K562 (cell line): Measurements from ENCODE around the gene HK2. TPM values are rescaled to one million over a fixed set of nuclear protein-coding genes. Genes with fewer than 3 reads are reported as not detected.

Source experiments
- ARHGAP35 ChIP-seq: fragments of 450-650 bp; IDR thresholded peaks from 2 replicates; pipeline ENCODE4 v1.6.1; 2018; ENCODE audit not compliant: partially characterized antibody
- ARID3B ChIP-seq: fragments of 250-450 bp; sonication (Bioruptor Pico); IDR thresholded peaks from 2 replicates; pipeline ENCODE4 v1.4.0; 2020; ENCODE audit warnings: borderline replicate concordance
- ATF6 ChIP-seq: sonication (generic); formaldehyde crosslinking; IDR thresholded peaks from 2 replicates; pipeline ENCODE4 v1.4.0; 2020; ENCODE audit warnings: mild to moderate bottlenecking, missing genetic modification reagents
- DDX20 ChIP-seq: fragments of 450-650 bp; IDR thresholded peaks from 2 replicates; pipeline ENCODE4 v1.6.1; 2016; ENCODE audit warnings: missing genetic modification characterization, low read depth, mild to moderate bottlenecking, missing compliant biosample characterization, moderate library complexity
- HNRNPH1 ChIP-seq: fragments of 200-400 bp; formaldehyde crosslinking; optimal IDR thresholded peaks from 2 replicates; pipeline ENCODE3; 2017; ENCODE audit warnings: low read depth, mild to moderate bottlenecking, low read length, moderate library complexity
- KLF10 ChIP-seq: fragments of 250-450 bp; sonication (Bioruptor Pico); IDR thresholded peaks from 2 replicates; pipeline ENCODE4 v1.6.1; 2021; ENCODE audit warnings: matching md5 sums
- KLF13 ChIP-seq: fragments of 450-650 bp; IDR thresholded peaks from 2 replicates; pipeline ENCODE4 v1.6.1; 2016; ENCODE audit warnings: missing genetic modification characterization, low read depth, mild to moderate bottlenecking, missing compliant biosample characterization, moderate library complexity, borderline replicate concordance
- MAFG ChIP-seq: fragments of 450-650 bp; conservative IDR thresholded peaks from 2 replicates; pipeline ENCODE4 v1.6.1; 2016; ENCODE audit warnings: missing genetic modification characterization, missing compliant biosample characterization
- PRPF4 ChIP-seq: fragments of 200-400 bp; formaldehyde crosslinking; IDR thresholded peaks from one replicate; pipeline ENCODE4 v1.6.1; 2017; ENCODE audit warnings: low read length, low read depth, mild to moderate bottlenecking; ENCODE audit not compliant: insufficient read depth, poor library complexity, severe bottlenecking
- RFX7 ChIP-seq: fragments of 250-450 bp; sonication (Bioruptor Pico); IDR thresholded peaks from 2 replicates; pipeline ENCODE4 v1.5.1; 2021; ENCODE audit warnings: mild to moderate bottlenecking
- SMARCC2 ChIP-seq: fragments of 450-650 bp; IDR thresholded peaks from 2 replicates; pipeline ENCODE4 v1.6.1; 2017; ENCODE audit warnings: antibody characterized with exemption, moderate library complexity, mild to moderate bottlenecking, low read depth
- ZNF551 ChIP-seq: fragments of 250-450 bp; sonication (Bioruptor Pico); IDR thresholded peaks from 2 replicates; pipeline ENCODE4 v1.5.0; 2021; ENCODE audit warnings: mild to moderate bottlenecking, moderate library complexity
- ZNF766 ChIP-seq: fragments of 200-800 bp; sonication (Bioruptor generic); conservative IDR thresholded peaks from 2 replicates; pipeline ENCODE4 v1.6.1; 2016; ENCODE audit warnings: missing genetic modification characterization, missing compliant biosample characterization
- polyA plus RNA-seq, 8 experiments: library from polyadenylated mRNA; depleted of rRNA in 4 of 8; stranded (reverse) in 5 of 8; unstranded in 3 of 8; fragments of >200 nt; fragmentation: Nextera tagmentation in 2 of 8; fragmentation: Illumina TruSeq in 1 of 8; extraction: Ambion mirVana in 2 of 8; extraction: Trizol in 1 of 8; gene quantifications; 2 replicates each; pipeline versions ENCODE4 v1.2.1 to v1.2.3, GENCODE V29; 2011 to 2014; ENCODE audit warnings: inconsistent platforms in 1 of 8, missing spikeins in 1 of 8
- total RNA-seq, 7 experiments: library from RNA; depleted of rRNA in 6 of 7; stranded (reverse); fragments of >200 nt in 6 of 7; fragmentation: Illumina TruSeq in 2 of 7; extraction: Trizol in 2 of 7; gene quantifications; 2 replicates each; pipeline versions ENCODE4 v1.2.1 to v1.2.3, GENCODE V29; 2011 to 2021; ENCODE audit warnings: low replicate concordance in 1 of 7
- TF ChIP-seq, protein P1 (sequence below), 2 experiments: fragments of 450-650 bp in 1 of 2; sonication (generic) in 1 of 2; formaldehyde crosslinking in 1 of 2; IDR thresholded peaks; 2 replicates each; pipeline versions ENCODE4 v1.7.1 to v1.9.0; 2016 to 2022; ENCODE audit warnings: inconsistent platforms in 1 of 2, mild to moderate bottlenecking in 1 of 2, missing genetic modification reagents in 1 of 2

HK2 gene
- total and polyA plus RNA-seq, 9 of the 15 experiments (the other 6 are each of a cell fraction or from before 2014, with no cell fraction given) = 4.7 to 56.0 (median 19.9) TPM

- TF ChIP-seq, protein P1, sequence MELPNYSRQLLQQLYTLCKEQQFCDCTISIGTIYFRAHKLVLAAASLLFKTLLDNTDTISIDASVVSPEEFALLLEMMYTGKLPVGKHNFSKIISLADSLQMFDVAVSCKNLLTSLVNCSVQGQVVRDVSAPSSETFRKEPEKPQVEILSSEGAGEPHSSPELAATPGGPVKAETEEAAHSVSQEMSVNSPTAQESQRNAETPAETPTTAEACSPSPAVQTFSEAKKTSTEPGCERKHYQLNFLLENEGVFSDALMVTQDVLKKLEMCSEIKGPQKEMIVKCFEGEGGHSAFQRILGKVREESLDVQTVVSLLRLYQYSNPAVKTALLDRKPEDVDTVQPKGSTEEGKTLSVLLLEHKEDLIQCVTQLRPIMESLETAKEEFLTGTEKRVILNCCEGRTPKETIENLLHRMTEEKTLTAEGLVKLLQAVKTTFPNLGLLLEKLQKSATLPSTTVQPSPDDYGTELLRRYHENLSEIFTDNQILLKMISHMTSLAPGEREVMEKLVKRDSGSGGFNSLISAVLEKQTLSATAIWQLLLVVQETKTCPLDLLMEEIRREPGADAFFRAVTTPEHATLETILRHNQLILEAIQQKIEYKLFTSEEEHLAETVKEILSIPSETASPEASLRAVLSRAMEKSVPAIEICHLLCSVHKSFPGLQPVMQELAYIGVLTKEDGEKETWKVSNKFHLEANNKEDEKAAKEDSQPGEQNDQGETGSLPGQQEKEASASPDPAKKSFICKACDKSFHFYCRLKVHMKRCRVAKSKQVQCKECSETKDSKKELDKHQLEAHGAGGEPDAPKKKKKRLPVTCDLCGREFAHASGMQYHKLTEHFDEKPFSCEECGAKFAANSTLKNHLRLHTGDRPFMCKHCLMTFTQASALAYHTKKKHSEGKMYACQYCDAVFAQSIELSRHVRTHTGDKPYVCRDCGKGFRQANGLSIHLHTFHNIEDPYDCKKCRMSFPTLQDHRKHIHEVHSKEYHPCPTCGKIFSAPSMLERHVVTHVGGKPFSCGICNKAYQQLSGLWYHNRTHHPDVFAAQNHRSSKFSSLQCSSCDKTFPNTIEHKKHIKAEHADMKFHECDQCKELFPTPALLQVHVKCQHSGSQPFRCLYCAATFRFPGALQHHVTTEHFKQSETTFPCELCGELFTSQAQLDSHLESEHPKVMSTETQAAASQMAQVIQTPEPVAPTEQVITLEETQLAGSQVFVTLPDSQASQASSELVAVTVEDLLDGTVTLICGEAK (IDR thresholded peaks at IDR 0.05) = no peak
- TF ChIP-seq, protein P1 (CRISPR knock-in tag; IDR thresholded peaks at IDR 0.05) = no peak
- TF ChIP-seq ATF6 (no peak), ARHGAP35 (no peak), SMARCC2 (no peak; the same call in 1 of the 2 replicates), MAFG (peak; percentile 56; the same call in 1 of the 2 replicates), RFX7 (CRISPR knock-in tag) (no peak), KLF10 (CRISPR knock-in tag) (no peak), KLF13 (tag) (no peak), HNRNPH1 (no peak), ZNF766 (CRISPR knock-in tag) (no peak), ARID3B (no peak), ZNF551 (CRISPR knock-in tag) (no peak), DDX20 (tag) (no peak), PRPF4 (no peak)
Observed at GRCh38 chr2:74831693-74832530, 2.0 kb upstream of the HK2 start (continued).
